Measurements from ENCODE around the gene VIPR1. TPM values are rescaled to one million over a fixed set of nuclear protein-coding genes. Genes with fewer than 3 reads are reported as not detected.

VIPR1 gene
- total RNA-seq, 4 donors from 2014 or later: 3.0 to 6.6 (median 4.6) TPM

DNA sequence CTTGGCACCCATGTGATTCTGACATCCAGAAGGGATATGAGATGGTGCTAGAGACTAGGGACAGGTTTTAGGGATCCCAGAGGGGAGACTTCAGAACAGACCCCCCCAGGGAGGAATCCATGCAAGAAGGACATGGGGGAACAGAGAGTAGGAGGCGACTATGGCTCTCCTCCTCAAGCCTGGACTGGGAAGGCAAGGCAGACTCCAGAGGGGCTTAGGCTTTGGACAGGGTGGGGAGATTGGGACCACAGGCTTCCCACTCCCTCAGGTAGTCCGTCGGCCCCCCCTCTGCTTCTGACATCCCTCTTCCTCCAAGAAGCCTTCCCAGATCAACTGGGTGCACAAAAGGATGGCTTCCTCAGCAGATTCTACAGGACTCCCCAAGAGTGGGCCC lies 3.0 kb upstream of the VIPR1 start:
- Histone ChIP-seq H3K9me3 (no peaks in the 10 kb centered on the region), H3K27ac (replicated peaks in 1 of 4) (no peak overlapping the region), H3K27me3 (peaks cover 0 to 67% (median 19%) of the 10 kb centered on the region in 4 donors), H3K4me1 (peaks cover 10 to 24% (median 22%) of the 10 kb centered on the region in 4 donors), H3K36me3 (no peaks in the 10 kb centered on the region), H3K4me3 (no peak overlapping the region)
- TF ChIP-seq POLR2A (IDR thresholded peaks at IDR 0.05; ENCODE audit: low read depth): no peak
- TF ChIP-seq, protein P1, sequence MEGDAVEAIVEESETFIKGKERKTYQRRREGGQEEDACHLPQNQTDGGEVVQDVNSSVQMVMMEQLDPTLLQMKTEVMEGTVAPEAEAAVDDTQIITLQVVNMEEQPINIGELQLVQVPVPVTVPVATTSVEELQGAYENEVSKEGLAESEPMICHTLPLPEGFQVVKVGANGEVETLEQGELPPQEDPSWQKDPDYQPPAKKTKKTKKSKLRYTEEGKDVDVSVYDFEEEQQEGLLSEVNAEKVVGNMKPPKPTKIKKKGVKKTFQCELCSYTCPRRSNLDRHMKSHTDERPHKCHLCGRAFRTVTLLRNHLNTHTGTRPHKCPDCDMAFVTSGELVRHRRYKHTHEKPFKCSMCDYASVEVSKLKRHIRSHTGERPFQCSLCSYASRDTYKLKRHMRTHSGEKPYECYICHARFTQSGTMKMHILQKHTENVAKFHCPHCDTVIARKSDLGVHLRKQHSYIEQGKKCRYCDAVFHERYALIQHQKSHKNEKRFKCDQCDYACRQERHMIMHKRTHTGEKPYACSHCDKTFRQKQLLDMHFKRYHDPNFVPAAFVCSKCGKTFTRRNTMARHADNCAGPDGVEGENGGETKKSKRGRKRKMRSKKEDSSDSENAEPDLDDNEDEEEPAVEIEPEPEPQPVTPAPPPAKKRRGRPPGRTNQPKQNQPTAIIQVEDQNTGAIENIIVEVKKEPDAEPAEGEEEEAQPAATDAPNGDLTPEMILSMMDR (IDR thresholded peaks at IDR 0.05): no peak
- TF ChIP-seq EP300 (IDR thresholded peaks at IDR 0.05): no peak
- no peak for TF ChIP-seq POLR2AphosphoS5 (IDR thresholded peaks at IDR 0.05)
- whole genome bisulfite sequencing: 88% methylated on average over 3 of the region's 3 CpGs
- no peak for DNase-seq (ENCODE audit: extremely low spot score)
- intact Hi-C loops (cut with DNase I): no loop called here

DNA sequence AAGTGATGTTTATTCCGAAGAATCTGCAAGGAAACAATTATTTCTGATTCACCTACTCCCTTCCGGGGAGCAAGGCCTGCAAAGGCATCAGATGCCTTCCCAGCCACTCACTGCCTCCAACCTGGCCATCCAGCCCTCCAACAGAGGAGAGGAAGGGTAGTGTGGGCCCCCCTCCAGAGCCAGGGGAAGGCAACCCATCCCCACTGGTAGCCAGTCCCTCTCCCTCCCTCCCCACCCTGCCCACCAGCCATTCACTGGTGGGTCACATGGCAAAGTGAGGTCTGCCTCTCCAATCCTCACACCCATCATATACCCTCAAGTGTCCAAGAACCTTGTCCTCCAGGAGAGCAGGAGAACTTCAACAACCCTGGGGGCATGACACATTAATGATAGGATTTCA lies 2.4 kb upstream of the VIPR1 start:
- TF ChIP-seq POLR2AphosphoS5 (IDR thresholded peaks at IDR 0.05): no peak
- TF ChIP-seq, protein P1 (IDR thresholded peaks at IDR 0.05): no peak
- no peak for TF ChIP-seq POLR2A (IDR thresholded peaks at IDR 0.05; ENCODE audit: low read depth)
- TF ChIP-seq EP300 (IDR thresholded peaks at IDR 0.05): no peak
- Histone ChIP-seq H3K27me3 (peaks cover 0 to 67% (median 19%) of the 10 kb centered on the region in 4 donors), H3K36me3 (no peaks in the 10 kb centered on the region), H3K4me1 (peaks cover 10 to 24% (median 22%) of the 10 kb centered on the region in 4 donors), H3K9me3 (no peaks in the 10 kb centered on the region), H3K4me3 (no peak overlapping the region), H3K27ac (replicated peaks in 1 of 4) (no peak overlapping the region)
- intact Hi-C loops (cut with DNase I): loop anchor here (5.0 kb wide), 1 partner anchor 42 kb away; no protein-coding TSS in a partner anchor
- WGBS: 63% methylated on average over 2 of the region's 2 CpGs
- DNase-seq (ENCODE audit: extremely low spot score): no peak

DNA sequence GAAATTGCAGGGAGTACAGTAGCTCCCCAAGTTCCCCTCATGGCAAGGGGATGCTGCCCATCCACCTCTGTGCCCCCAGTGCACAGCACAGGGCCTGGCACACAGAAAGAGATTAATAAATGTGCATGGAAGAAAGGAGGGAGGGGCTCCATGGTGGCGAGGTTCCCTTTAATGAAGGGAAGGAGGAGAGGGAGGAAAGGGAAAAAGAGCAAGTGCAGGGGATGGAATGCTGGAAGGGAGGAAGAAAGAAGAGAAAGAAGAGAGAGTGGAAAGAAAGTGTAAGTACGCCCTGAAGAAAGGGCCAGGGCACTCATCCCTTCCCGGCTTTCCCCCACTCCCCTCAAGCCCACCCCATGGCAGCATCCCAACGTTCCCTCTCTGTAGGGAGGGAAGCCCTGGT lies 1.5 kb upstream of the VIPR1 start:
- Histone ChIP-seq H3K9me3 (no peaks in the 10 kb centered on the region), H3K4me3 (peak overlapping the region in 1 of 4 donors; percentile 57), H3K36me3 (no peaks in the 10 kb centered on the region), H3K4me1 (peaks cover 10 to 24% (median 22%) of the 10 kb centered on the region in 4 donors), H3K27ac (replicated peaks in 1 of 4) (no peak overlapping the region), H3K27me3 (peaks cover 0 to 64% (median 19%) of the 10 kb centered on the region in 4 donors)
- no peak for DNase-seq (ENCODE audit: extremely low spot score)
- TF ChIP-seq, protein P1 (IDR thresholded peaks at IDR 0.05): no peak
- no peak for TF ChIP-seq POLR2AphosphoS5 (IDR thresholded peaks at IDR 0.05)
- no peak for TF ChIP-seq EP300 (IDR thresholded peaks at IDR 0.05)
- TF ChIP-seq POLR2A (IDR thresholded peaks at IDR 0.05; ENCODE audit: low read depth): no peak
- 37% methylated on average over 4 of the region's 4 CpGs for whole genome bisulfite sequencing
- intact Hi-C loops (cut with DNase I): loop anchor here (5.0 kb wide), 1 partner anchor 41 kb away; no protein-coding TSS in a partner anchor

DNA sequence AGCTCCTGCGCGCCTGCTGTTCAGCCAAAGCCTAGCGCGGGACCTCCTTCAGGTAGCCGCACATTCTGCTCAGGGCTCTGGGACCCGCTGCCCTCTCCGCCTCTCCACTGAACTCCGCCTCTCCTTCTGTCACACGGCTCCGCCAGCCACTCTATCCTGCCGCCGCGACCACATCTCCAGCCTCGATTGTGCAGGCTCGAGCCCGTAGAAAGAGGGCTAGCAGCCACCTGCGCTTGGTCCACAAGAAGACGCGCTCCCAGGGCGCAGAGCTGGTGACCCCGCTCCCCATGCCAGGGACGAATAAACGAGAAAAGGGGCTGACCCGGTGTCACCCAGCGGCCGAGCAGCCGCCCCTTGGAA lies 1.1 kb upstream of the VIPR1 start:
- Histone ChIP-seq H3K27me3 (peaks cover 0 to 62% (median 19%) of the 10 kb centered on the region in 4 donors), H3K27ac (replicated peaks in 1 of 4) (no peak overlapping the region), H3K4me3 (peak overlapping the region; percentile 54 to 62 (median 58)), H3K36me3 (no peaks in the 10 kb centered on the region), H3K4me1 (peaks cover 10 to 24% (median 22%) of the 10 kb centered on the region in 4 donors), H3K9me3 (no peaks in the 10 kb centered on the region)
- no peak for DNase-seq (ENCODE audit: extremely low spot score)
- no peak for TF ChIP-seq POLR2AphosphoS5 (IDR thresholded peaks at IDR 0.05)
- TF ChIP-seq POLR2A (IDR thresholded peaks at IDR 0.05; ENCODE audit: low read depth): no peak
- TF ChIP-seq EP300 (IDR thresholded peaks at IDR 0.05): no peak
- TF ChIP-seq, protein P1 (IDR thresholded peaks at IDR 0.05): no peak
- 5% methylated on average over 21 of the region's 27 CpGs for WGBS
- intact Hi-C loops (cut with DNase I): loop anchor here (5.0 kb wide), 1 partner anchor 41 kb away; no protein-coding TSS in a partner anchor
